K562 (cell line): ENCODE measurements around the gene SYNJ2. TPM values are rescaled to one million over a fixed set of nuclear protein-coding genes. Genes with fewer than 3 reads are reported as not detected.

Source experiments
- ADNP ChIP-seq: fragments of 200-800 bp; sonication (Bioruptor generic); IDR thresholded peaks from 2 replicates; pipeline ENCODE4 v1.6.1; 2016; ENCODE audit warnings: missing genetic modification characterization, missing compliant biosample characterization
- ARID4B ChIP-seq: sonication (generic); formaldehyde crosslinking; IDR thresholded peaks from 2 replicates; pipeline ENCODE4 v1.8.0; 2022; ENCODE audit warnings: mild to moderate bottlenecking, missing genetic modification reagents
- CBX1 ChIP-seq: sonication (generic); IDR thresholded peaks from 2 replicates; pipeline ENCODE4 v1.6.1; 2016; ENCODE audit warnings: antibody characterized with exemption, low read depth, mild to moderate bottlenecking
- CC2D1A ChIP-seq: fragments of 450-650 bp; IDR thresholded peaks from 2 replicates; pipeline ENCODE4 v1.6.1; 2017; ENCODE audit warnings: mild to moderate bottlenecking
- CEBPG ChIP-seq, 3 experiments: fragments of 200-800 bp in 1 of 3; sonication (Bioruptor generic) in 1 of 3; sonication (generic) in 1 of 3; formaldehyde crosslinking in 1 of 3; IDR thresholded peaks in 2 of 3; conservative IDR thresholded peaks in 1 of 3; 2 replicates each; pipeline versions ENCODE4 v1.6.1 to v1.8.0; 2016 to 2022; ENCODE audit warnings: missing compliant biosample characterization in 2 of 3, missing genetic modification characterization in 2 of 3, mild to moderate bottlenecking in 1 of 3, missing genetic modification reagents in 1 of 3
- ERF ChIP-seq: fragments of 450-650 bp; formaldehyde crosslinking; IDR thresholded peaks from 2 replicates; pipeline ENCODE4 v1.4.0; 2020; ENCODE audit warnings: mild to moderate bottlenecking, mixed read lengths
- EZH2 ChIP-seq: IDR thresholded peaks from 2 replicates; pipeline ENCODE4 v1.6.1; 2012; ENCODE audit warnings: low read depth, mild to moderate bottlenecking, inconsistent platforms, low read length, borderline replicate concordance
- GTF2B ChIP-seq: IDR thresholded peaks from 2 replicates; pipeline ENCODE4 v1.6.1; 2011; ENCODE audit not compliant: insufficient read length; ENCODE audit errors: extremely low read depth
- IFI16 ChIP-seq: fragments of 250-450 bp; sonication (Bioruptor Pico); IDR thresholded peaks from 2 replicates; pipeline ENCODE4 v2.1.2; 2022; ENCODE audit warnings: mild to moderate bottlenecking, inconsistent platforms
- PTTG1 ChIP-seq: fragments of 450-650 bp; IDR thresholded peaks from 2 replicates; pipeline ENCODE4 v1.6.1; 2016; ENCODE audit warnings: low read depth, mild to moderate bottlenecking, missing genetic modification characterization, missing compliant biosample characterization
- SP2 ChIP-seq: IDR thresholded peaks from 2 replicates; pipeline ENCODE4 v1.6.1; 2011; ENCODE audit warnings: mild to moderate bottlenecking, low read depth, low read length, moderate library complexity; ENCODE audit not compliant: poor library complexity, severe bottlenecking; ENCODE audit errors: extremely low read depth
- USF2 ChIP-seq: sonication (generic); formaldehyde crosslinking; IDR thresholded peaks from 2 replicates; pipeline ENCODE4 v1.5.0; 2020; ENCODE audit warnings: missing genetic modification reagents
- ZBTB33 ChIP-seq: sonication (generic); formaldehyde crosslinking; IDR thresholded peaks from 2 replicates; pipeline ENCODE4 v1.8.1; 2023; ENCODE audit warnings: mild to moderate bottlenecking, missing genetic modification reagents
- ZFPM2 ChIP-seq: fragments of 250-450 bp; sonication (Bioruptor Pico); IDR thresholded peaks from 2 replicates; pipeline ENCODE4 v1.5.1; 2022; ENCODE audit warnings: mild to moderate bottlenecking
- ZNF766 ChIP-seq: fragments of 200-800 bp; sonication (Bioruptor generic); conservative IDR thresholded peaks from 2 replicates; pipeline ENCODE4 v1.6.1; 2016; ENCODE audit warnings: missing genetic modification characterization, missing compliant biosample characterization
- polyA plus RNA-seq, 8 experiments: library from polyadenylated mRNA; depleted of rRNA in 4 of 8; stranded (reverse) in 5 of 8; unstranded in 3 of 8; fragments of >200 nt; fragmentation: Nextera tagmentation in 2 of 8; fragmentation: Illumina TruSeq in 1 of 8; extraction: Ambion mirVana in 2 of 8; extraction: Trizol in 1 of 8; gene quantifications; 2 replicates each; pipeline versions ENCODE4 v1.2.1 to v1.2.3, GENCODE V29; 2011 to 2014; ENCODE audit warnings: inconsistent platforms in 1 of 8, missing spikeins in 1 of 8
- total RNA-seq, 7 experiments: library from RNA; depleted of rRNA in 6 of 7; stranded (reverse); fragments of >200 nt in 6 of 7; fragmentation: Illumina TruSeq in 2 of 7; extraction: Trizol in 2 of 7; gene quantifications; 2 replicates each; pipeline versions ENCODE4 v1.2.1 to v1.2.3, GENCODE V29; 2011 to 2021; ENCODE audit warnings: low replicate concordance in 1 of 7
- TF ChIP-seq, protein P1 (sequence below), 2 experiments: fragments of 450-650 bp in 1 of 2; sonication (generic) in 1 of 2; formaldehyde crosslinking in 1 of 2; IDR thresholded peaks in 1 of 2; conservative IDR thresholded peaks in 1 of 2; 2 replicates each; pipeline versions ENCODE4 v1.6.1 to v1.8.1; 2016 to 2023; ENCODE audit warnings: mild to moderate bottlenecking in 2 of 2, moderate library complexity in 2 of 2, inconsistent platforms in 1 of 2, missing genetic modification reagents in 1 of 2

Gene SYNJ2
- total and polyA plus RNA-seq, 9 of the 15 experiments (the other 6 are each of a cell fraction or from before 2014, with no cell fraction given): 3.0 to 27.7 (median 17.8) TPM

DNA sequence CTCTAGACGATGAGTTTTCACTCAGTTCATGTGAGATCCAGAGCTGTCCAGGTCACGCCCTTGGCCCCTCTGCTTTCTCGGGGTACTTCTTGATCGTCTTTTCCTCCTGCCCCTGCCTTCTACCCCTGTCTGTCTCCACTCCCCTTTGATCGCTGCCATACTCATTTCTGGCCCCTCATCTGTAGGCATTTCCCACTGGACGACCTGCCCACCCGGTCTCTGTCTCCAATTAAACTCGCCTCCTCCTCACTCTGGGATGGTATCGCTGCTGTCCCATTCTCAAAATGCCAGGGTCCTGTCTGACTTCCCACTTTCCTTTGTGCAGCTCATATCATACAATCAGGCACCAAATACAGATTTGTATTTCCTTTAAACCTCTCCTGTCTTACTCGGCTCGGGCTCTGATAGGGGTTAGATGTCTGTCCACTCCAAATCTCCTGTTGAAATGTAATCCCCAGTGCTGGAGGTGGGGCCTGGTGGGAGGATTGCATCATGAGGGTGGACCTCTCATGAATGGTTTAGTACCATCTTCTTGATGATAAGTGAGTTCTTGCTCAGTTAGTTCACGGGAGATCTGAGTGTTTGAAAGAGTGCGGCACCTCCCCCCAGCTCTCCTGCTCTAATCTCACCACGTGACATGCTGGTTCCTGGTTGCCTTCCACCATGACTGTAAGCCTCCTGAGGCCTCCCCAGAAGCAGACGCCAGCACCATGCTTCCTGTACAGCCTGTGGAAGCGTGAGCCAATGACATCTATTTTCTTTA lies 3.5 kb upstream of the SYNJ2 start (continued):
- TF ChIP-seq EZH2: no peak
- 0 out of 2 replicates have a peak, but pooled peaks have one; percentile 27 for TF ChIP-seq PTTG1 (tag)
- no peak for TF ChIP-seq ZFPM2 (CRISPR knock-in tag)
- peak; percentile 94 for TF ChIP-seq ZBTB33 (CRISPR knock-in tag)
- peak; percentile 77 for TF ChIP-seq ZNF766 (CRISPR knock-in tag)
- no peak for TF ChIP-seq SP2
- peak; percentile 96 for TF ChIP-seq CEBPG (CRISPR knock-in tag; IDR thresholded peaks at IDR 0.05)
- peak; percentile 82 to 98 for TF ChIP-seq CEBPG (tag; conservative IDR thresholded peaks at IDR 0.05 in 1 of 2, IDR thresholded peaks at IDR 0.05 in 1 of 2)
- no peak for TF ChIP-seq GTF2B
- TF ChIP-seq ARID4B (CRISPR knock-in tag): 0 out of 2 replicates have a peak, but pooled peaks have one; percentile 47
- no peak for TF ChIP-seq ERF
- TF ChIP-seq IFI16 (CRISPR knock-in tag): no peak
- peak; percentile 35; the same call in 1 of the 2 replicates for TF ChIP-seq CBX1
- peak; percentile 89 for TF ChIP-seq USF2 (CRISPR knock-in tag)
- peak; percentile 10; the same call in 1 of the 2 replicates for TF ChIP-seq CC2D1A
- 0 out of 2 replicates have a peak, but pooled peaks have one; percentile 47 for TF ChIP-seq ADNP (tag)
- TF ChIP-seq, protein P1, sequence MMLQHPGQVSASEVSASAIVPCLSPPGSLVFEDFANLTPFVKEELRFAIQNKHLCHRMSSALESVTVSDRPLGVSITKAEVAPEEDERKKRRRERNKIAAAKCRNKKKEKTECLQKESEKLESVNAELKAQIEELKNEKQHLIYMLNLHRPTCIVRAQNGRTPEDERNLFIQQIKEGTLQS (IDR thresholded peaks at IDR 0.05): peak; percentile 99
- TF ChIP-seq, protein P1 (CRISPR knock-in tag; conservative IDR thresholded peaks at IDR 0.05): peak; percentile 54; the same call in 1 of the 2 replicates
